ENCODE data around the gene EBF3.

DNA sequence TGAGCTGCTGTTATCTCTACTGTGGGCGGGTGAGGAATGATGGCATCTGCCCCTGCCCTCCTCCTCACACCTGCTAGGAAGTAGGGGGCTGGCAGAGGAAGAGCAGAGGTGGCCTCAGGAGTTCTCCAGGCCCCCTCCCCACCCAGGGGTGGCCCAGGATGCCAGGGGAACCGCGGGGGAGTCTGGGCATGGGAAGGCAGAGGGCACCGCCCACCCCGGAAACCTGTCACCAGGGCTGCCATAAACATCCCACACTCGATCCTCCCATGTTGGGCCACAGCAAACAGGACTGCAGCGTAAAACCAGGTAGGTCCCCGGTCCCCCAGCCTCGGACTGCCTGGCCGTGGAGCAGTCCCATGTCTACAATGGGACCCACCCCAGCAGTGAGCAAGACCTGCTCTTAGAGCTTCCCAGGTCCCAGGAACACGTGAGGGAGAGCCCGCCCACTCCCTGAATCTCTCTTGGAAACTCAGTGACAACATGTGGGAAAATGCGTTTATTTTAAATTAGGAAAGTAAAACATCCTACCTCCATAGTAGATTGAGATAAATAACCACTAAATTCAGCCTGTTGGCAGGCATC lies 23.4 kb downstream of the EBF3 start:
- TF ChIP-seq POLR2A (IDR thresholded peaks at IDR 0.05; ENCODE audit: low read length) = no peak
- no peak for TF ChIP-seq GATA1 (IDR thresholded peaks at IDR 0.05; ENCODE audit: low read depth, low read length)
